ENCODE measurements around the gene DNAH17. TPM values are rescaled to one million over a fixed set of nuclear protein-coding genes. Genes with fewer than 3 reads are reported as not detected.

Gene DNAH17
- total and polyA plus RNA-seq, 4 donors = 0.61 to 4.8 (median 2.7) TPM

DNA sequence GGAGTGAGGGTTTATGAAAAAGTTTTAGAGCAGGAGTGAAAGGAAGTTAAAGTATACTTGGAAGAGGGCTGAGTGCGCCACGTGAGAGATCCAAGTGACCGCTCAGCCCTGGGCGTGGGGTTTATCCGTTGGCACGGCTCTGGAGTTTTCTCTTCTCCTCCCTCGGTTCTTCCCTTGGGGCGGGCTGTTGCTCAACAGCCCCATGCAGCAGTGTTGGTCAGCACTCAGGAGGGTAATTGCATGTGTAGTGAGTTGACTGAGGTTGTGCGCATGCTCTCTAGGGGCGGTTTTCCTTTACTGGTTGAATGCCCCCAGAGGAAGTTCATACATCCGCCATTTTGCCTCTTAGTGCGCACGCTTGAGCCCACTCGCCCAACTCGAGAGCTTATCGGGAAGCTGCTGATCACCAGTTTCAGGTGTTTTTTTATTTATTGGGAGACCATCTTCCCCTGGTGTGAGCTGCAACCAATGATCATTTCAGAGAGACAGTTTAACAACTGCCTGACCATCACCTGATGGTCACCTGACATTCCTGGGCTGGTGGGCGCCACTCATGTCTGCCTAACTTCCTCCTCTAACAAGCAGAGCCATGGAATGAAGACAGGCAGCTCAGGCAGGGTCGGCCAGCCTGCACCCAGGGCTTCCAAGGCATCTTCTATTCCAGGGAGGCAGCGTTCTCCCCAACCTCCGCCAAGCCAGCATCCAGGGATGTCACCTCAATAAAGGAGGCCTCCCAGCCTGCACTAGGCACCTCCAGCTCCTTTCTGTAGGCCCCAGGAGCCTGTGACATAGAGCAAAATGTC lies 41.3 kb upstream of the DNAH17 start:
- no peak overlapping the region for H3K27ac ChIP-seq (ENCODE audit: low read depth, low read length)
- H3K4me3 ChIP-seq (ENCODE audit: low read depth, low read length) = no peak overlapping the region
- 90% methylated on average over 12 of the region's 20 CpGs for WGBS (ENCODE audit: insufficient coverage)
- H3K36me3 ChIP-seq (ENCODE audit: control insufficient read depth, insufficient read depth, low read length) = no peaks in the 10 kb centered on the region
- no peak for DNase-seq (ENCODE audit: low read depth in 4 of 6, low spot score in 6 of 6)
- peaks cover 13% of the 10 kb centered on the region for H3K4me1 ChIP-seq (ENCODE audit: control insufficient read depth, insufficient read depth, low read length)
- peaks cover 2% of the 10 kb centered on the region for H3K27me3 ChIP-seq (ENCODE audit: control insufficient read depth, insufficient read depth, low read length)
- no peaks in the 10 kb centered on the region for H3K9me3 ChIP-seq (ENCODE audit: control insufficient read depth, insufficient read depth, low read length)

DNA sequence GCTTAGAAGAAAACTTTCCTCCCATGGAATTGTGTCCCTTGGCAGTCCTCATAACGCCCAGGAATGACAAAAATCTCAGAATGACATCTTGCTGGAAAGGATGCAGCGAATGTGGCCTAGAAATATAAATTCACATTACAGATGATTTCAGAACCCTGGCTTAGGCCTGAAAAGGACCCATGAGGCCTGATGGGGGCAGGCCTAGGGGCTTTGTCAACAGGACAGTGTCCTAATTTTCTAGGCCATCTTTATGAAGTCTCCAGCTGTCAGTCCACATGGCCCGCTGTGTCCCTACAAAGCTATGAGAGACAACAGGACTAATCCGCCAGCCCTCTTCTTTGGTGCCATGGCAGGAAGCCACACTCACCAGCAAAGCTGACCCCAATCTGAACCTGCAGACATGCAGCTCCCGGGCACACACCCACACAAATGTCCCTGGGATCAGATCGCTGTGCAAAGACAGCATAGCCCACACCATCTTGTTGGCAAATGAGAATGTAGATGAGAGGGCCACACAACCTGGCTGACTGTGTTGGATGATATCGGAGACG lies 40.4 kb upstream of the DNAH17 start:
- H3K4me3 ChIP-seq (ENCODE audit: low read depth, low read length) = no peak overlapping the region
- peaks cover 2% of the 10 kb centered on the region for H3K27me3 ChIP-seq (ENCODE audit: control insufficient read depth, insufficient read depth, low read length)
- H3K27ac ChIP-seq (ENCODE audit: low read depth, low read length) = peak overlapping the region; percentile 13
- DNase-seq (ENCODE audit: low read depth in 4 of 6, low spot score in 6 of 6) = peak in 2 of 6 donors; percentile 24 to 33
- 73% methylated on average over 5 of the region's 8 CpGs for WGBS (ENCODE audit: insufficient coverage)
- peaks cover 13% of the 10 kb centered on the region for H3K4me1 ChIP-seq (ENCODE audit: control insufficient read depth, insufficient read depth, low read length)
- no peaks in the 10 kb centered on the region for H3K9me3 ChIP-seq (ENCODE audit: control insufficient read depth, insufficient read depth, low read length)
- no peaks in the 10 kb centered on the region for H3K36me3 ChIP-seq (ENCODE audit: control insufficient read depth, insufficient read depth, low read length)

DNA sequence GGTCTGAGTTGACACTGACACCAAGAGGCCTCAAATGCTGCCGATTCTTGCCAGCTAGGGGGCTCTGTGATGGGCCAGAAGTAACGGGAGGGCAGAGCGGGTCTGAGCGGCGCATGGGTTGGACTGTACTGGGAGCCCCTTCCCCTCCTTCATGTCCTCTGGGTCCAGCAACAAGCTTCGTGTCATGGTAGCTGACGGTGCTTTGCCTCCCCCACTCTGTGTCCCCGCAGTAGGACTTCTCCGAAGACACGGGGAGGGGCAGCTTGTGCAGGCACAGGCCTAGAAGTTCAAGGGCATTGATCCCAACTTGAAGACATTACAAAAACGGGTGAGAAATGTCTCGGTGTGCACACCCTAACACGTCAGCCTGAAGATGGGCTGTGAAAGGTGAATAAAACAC lies 39.8 kb upstream of the DNAH17 start:
- Histone ChIP-seq H3K9me3 (ENCODE audit: control insufficient read depth, insufficient read depth, low read length) (no peaks in the 10 kb centered on the region), H3K4me3 (ENCODE audit: low read depth, low read length) (no peak overlapping the region), H3K4me1 (ENCODE audit: control insufficient read depth, insufficient read depth, low read length) (peaks cover 13% of the 10 kb centered on the region), H3K36me3 (ENCODE audit: control insufficient read depth, insufficient read depth, low read length) (no peaks in the 10 kb centered on the region), H3K27me3 (ENCODE audit: control insufficient read depth, insufficient read depth, low read length) (peaks cover 2% of the 10 kb centered on the region), H3K27ac (ENCODE audit: low read depth, low read length) (peak overlapping the region; percentile 52)
- no peak for DNase-seq (ENCODE audit: low read depth in 4 of 6, low spot score in 6 of 6)
- WGBS (ENCODE audit: insufficient coverage) = 80% methylated on average over 13 of the region's 13 CpGs

DNA sequence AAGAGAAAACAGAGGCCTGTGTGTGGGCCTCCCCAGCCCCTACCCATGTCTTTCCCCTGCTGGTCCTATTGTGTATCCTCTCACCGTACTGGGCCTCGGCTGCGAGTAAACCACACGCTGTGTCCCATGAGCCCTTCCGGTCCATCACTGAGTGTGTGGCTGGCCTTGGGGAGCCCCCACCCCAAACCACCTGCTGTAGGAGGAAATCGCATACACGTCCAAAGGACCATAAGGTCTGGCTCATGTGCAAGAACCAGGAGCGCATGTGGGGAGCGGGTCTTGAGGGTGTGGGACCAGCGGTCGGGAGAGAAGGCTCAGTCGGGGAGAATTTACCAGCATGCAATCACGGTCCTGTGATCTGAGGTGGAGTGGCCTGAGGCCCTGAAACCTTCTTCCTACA lies 38.4 kb upstream of the DNAH17 start:
- H3K36me3 ChIP-seq (ENCODE audit: control insufficient read depth, insufficient read depth, low read length) = no peaks in the 10 kb centered on the region
- no peak overlapping the region for H3K4me3 ChIP-seq (ENCODE audit: low read depth, low read length)
- no peak for DNase-seq (ENCODE audit: low read depth in 4 of 6, low spot score in 6 of 6)
- H3K27me3 ChIP-seq (ENCODE audit: control insufficient read depth, insufficient read depth, low read length) = no peaks in the 10 kb centered on the region
- no peak overlapping the region for H3K27ac ChIP-seq (ENCODE audit: low read depth, low read length)
- H3K9me3 ChIP-seq (ENCODE audit: control insufficient read depth, insufficient read depth, low read length) = no peaks in the 10 kb centered on the region
- H3K4me1 ChIP-seq (ENCODE audit: control insufficient read depth, insufficient read depth, low read length) = peaks cover 13% of the 10 kb centered on the region
- 77% methylated on average over 10 of the region's 13 CpGs for WGBS (ENCODE audit: insufficient coverage)

DNA sequence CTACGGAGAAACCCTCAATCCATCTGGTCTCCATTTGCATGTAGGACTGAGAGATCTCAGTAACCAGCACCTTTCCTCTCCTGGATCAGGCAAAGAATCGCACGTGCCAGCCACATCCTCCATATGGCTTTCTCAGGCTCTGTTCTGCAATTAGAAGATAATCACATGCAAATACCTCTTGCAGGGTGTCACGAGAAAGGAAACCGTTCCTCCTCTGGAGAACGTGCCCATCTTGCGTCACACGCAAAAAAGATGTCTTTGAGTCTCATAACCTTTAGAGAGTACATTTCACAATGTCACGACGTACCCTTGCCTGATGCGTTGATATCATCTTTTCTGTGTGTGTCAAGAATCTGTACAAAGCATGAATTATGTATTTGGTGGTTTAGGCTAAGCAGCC lies 36.2 kb upstream of the DNAH17 start:
- Histone ChIP-seq H3K27me3 (ENCODE audit: control insufficient read depth, insufficient read depth, low read length) (no peaks in the 10 kb centered on the region), H3K4me3 (ENCODE audit: low read depth, low read length) (no peak overlapping the region), H3K9me3 (ENCODE audit: control insufficient read depth, insufficient read depth, low read length) (no peaks in the 10 kb centered on the region), H3K27ac (ENCODE audit: low read depth, low read length) (no peak overlapping the region), H3K4me1 (ENCODE audit: control insufficient read depth, insufficient read depth, low read length) (peaks cover 18% of the 10 kb centered on the region), H3K36me3 (ENCODE audit: control insufficient read depth, insufficient read depth, low read length) (no peaks in the 10 kb centered on the region)
- 82% methylated on average over 5 of the region's 11 CpGs for WGBS (ENCODE audit: insufficient coverage)
- DNase-seq (ENCODE audit: low read depth in 4 of 6, low spot score in 6 of 6) = peak in 1 of 6 donors; percentile 35

DNA sequence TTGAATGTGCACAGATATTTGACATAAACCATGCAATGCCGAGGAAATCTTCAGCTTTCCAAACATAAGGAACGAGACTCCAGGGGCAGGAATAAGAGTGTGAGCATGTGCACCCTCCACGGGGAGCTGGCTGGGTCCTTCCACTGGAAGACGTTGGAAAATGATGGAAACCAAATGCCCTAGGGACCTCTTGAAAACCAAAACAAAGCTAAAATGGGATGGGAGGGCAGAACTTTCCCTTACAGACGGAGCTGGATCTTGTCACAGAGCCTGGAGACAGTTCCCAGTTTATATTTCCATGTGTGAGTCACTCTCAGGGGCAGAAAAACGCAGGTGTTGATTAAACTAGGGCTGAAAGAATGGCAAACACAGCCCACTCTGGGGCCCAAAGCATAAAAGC lies 34.4 kb upstream of the DNAH17 start:
- no peak for DNase-seq (ENCODE audit: low read depth in 4 of 6, low spot score in 6 of 6)
- Histone ChIP-seq H3K4me1 (ENCODE audit: control insufficient read depth, insufficient read depth, low read length) (peaks cover 6% of the 10 kb centered on the region), H3K27me3 (ENCODE audit: control insufficient read depth, insufficient read depth, low read length) (no peaks in the 10 kb centered on the region), H3K9me3 (ENCODE audit: control insufficient read depth, insufficient read depth, low read length) (no peaks in the 10 kb centered on the region), H3K36me3 (ENCODE audit: control insufficient read depth, insufficient read depth, low read length) (no peaks in the 10 kb centered on the region), H3K4me3 (ENCODE audit: low read depth, low read length) (no peak overlapping the region), H3K27ac (ENCODE audit: low read depth, low read length) (no peak overlapping the region)
- WGBS (ENCODE audit: insufficient coverage) = 85% methylated on average over 2 of the region's 6 CpGs

DNA sequence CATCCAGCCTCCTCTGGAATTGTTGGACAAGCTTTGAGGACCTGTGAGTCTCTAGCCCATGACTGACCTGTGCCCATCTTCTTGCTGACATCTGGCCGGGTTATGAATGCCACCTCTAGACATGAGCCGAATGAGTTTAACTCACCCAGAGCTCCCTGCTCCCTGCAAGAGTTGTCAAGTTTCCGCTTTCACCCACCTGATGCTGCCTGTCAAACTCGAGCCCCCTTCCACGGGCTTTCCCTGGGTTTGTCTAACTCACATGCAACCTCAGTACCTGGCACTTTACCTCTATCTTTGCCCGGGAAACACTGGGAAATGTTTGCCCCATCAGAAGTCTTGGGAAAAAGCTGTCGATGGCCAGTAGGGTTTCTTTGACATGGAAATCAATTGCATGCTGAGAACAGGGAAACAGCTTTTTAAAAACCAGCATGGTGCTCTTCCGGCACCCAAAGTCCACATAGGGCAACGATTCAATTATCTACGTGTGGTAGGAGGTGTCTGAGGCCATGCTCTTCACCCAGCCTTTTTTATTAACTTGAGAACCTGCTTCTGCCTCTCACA lies 33.8 kb upstream of the DNAH17 start:
- no peak for DNase-seq (ENCODE audit: low read depth in 4 of 6, low spot score in 6 of 6)
- Histone ChIP-seq H3K4me3 (ENCODE audit: low read depth, low read length) (no peak overlapping the region), H3K4me1 (ENCODE audit: control insufficient read depth, insufficient read depth, low read length) (peaks cover 6% of the 10 kb centered on the region), H3K9me3 (ENCODE audit: control insufficient read depth, insufficient read depth, low read length) (no peaks in the 10 kb centered on the region), H3K27me3 (ENCODE audit: control insufficient read depth, insufficient read depth, low read length) (no peaks in the 10 kb centered on the region), H3K36me3 (ENCODE audit: control insufficient read depth, insufficient read depth, low read length) (no peaks in the 10 kb centered on the region), H3K27ac (ENCODE audit: low read depth, low read length) (no peak overlapping the region)
- WGBS (ENCODE audit: insufficient coverage) = 41% methylated on average over 7 of the region's 10 CpGs

DNA sequence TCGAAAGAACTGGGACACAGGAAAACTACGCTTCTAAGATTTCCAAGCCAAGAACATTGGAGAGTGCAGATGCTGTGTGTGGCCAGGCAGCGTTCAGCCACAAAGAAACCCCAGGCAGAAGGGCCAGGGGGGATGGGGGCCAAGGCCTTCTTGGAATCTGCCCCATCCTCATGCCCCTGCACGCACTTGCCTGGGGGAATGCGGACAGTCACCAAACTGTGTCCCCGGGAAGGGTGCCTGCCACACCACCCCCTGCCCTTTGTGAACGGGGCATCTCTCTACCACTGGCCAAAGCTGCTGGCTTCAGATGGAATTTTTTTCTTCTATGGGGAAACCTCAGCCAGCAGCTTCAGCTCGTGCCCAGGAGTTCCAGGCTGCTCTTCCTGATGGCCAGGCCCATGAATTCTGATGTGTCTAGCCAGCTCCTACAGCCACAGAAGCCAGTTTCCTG lies 32.0 kb upstream of the DNAH17 start:
- DNase-seq (ENCODE audit: low read depth in 4 of 6, low spot score in 6 of 6) = peak in 1 of 6 donors; percentile 17
- H3K4me3 ChIP-seq (ENCODE audit: low read depth, low read length) = no peak overlapping the region
- WGBS (ENCODE audit: insufficient coverage) = 71% methylated on average over 6 of the region's 8 CpGs
- H3K27me3 ChIP-seq (ENCODE audit: control insufficient read depth, insufficient read depth, low read length) = no peaks in the 10 kb centered on the region
- no peaks in the 10 kb centered on the region for H3K9me3 ChIP-seq (ENCODE audit: control insufficient read depth, insufficient read depth, low read length)
- peaks cover 6% of the 10 kb centered on the region for H3K4me1 ChIP-seq (ENCODE audit: control insufficient read depth, insufficient read depth, low read length)
- no peaks in the 10 kb centered on the region for H3K36me3 ChIP-seq (ENCODE audit: control insufficient read depth, insufficient read depth, low read length)
- no peak overlapping the region for H3K27ac ChIP-seq (ENCODE audit: low read depth, low read length)

DNA sequence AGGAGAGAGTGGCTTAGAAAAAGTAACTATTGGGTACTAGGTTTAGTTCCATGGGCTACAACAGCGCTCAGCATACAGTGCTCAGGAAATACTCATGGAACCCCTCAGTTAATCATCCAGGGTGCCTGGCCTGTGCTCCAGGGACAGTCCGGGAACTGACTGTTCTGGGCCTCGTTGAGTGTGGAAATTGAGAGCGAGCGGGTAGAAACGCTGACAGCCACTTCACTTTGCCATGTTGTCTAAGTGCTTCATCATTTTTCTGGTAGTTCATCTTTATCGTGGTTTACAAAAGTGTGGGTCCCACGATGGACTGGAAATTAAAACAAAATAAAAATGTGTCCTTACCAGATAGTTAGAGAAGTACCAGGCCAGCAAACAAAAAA lies 31.6 kb upstream of the DNAH17 start:
- WGBS (ENCODE audit: insufficient coverage) = 87% methylated on average over 6 of the region's 8 CpGs

More for the DNA sequence above, 31.6 kb upstream of the DNAH17 start:
- Histone ChIP-seq H3K9me3 (ENCODE audit: control insufficient read depth, insufficient read depth, low read length) (no peaks in the 10 kb centered on the region), H3K4me1 (ENCODE audit: control insufficient read depth, insufficient read depth, low read length) (peaks cover 6% of the 10 kb centered on the region), H3K4me3 (ENCODE audit: low read depth, low read length) (no peak overlapping the region), H3K27ac (ENCODE audit: low read depth, low read length) (no peak overlapping the region), H3K36me3 (ENCODE audit: control insufficient read depth, insufficient read depth, low read length) (no peaks in the 10 kb centered on the region), H3K27me3 (ENCODE audit: control insufficient read depth, insufficient read depth, low read length) (no peaks in the 10 kb centered on the region)
- DNase-seq (ENCODE audit: low read depth in 4 of 6, low spot score in 6 of 6) = no peak

All from spinal cord (tissue), 10 donors.